SH-SY5Y (cell line): ENCODE data around the gene CRABP2.

Experiments
- GATA2 ChIP-seq: IDR thresholded peaks from 2 replicates; pipeline ENCODE4 v1.6.1; 2011; ENCODE audit warnings: mild to moderate bottlenecking, low read depth, low read length
- GATA3 ChIP-seq: IDR thresholded peaks from 2 replicates; pipeline ENCODE4 v1.6.1; 2011; ENCODE audit warnings: low read depth, mild to moderate bottlenecking, low read length, moderate library complexity

CRABP2 gene

GRCh38 chr1:156667610-156667967, 37.8 kb downstream of the CRABP2 start:
- TF ChIP-seq GATA3 (no peak), GATA2 (no peak)

DNA sequence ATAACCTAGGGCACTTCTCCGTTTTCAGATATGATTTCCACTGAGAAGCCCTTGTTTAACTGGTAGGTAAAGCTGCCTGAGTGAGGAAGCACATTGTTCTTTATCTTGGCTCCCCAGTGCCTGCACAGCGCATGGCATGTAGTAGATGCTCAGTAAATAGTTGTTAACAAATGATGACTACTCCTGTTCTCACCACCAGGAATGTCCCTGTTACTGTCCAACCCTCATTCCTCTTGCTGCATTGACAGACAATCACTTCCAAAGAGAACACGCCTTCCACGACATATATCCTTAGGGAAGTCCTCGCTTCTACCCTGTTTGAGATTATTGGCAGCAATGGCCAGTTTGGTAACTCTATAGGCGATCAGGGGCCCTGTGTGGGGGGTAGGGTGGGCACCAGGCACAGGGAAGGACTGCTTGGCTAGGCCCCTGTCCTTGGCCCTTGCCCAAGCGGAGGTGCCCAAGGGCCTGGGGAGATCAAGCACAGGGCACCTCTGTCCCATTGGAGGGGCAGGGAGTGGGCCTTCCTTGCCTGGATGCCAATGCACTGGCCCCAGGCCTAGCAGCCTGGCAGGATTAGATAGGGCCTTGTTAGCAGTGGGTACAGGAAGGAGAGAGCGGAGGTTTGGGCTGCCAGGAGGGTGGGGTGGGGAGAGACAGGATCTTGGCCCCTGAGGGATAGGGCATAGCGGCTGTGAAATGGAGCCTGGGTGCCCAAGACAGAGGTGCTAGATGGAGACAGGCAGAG, 38.3 kb downstream of the CRABP2 start:
- TF ChIP-seq GATA3 (no peak), GATA2 (no peak)

DNA sequence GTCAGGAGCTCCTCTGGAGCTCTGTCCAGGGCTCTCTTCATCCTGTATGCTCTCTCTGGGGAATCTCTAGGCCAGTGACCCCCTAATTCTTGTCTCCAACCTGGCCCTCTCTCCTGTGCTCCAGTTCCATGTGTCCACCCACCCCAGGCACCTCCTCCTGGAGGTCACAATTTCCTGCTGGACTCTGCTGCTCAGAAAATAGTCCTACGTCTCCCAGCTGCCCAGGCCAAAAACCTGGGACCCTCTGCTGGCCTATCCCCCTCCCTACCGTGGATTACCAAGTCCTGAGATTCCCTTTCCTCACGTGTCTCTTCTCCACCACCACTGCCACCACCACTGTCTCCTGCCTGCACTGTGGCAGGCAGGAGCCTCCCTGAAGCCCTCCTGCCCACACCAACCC, 39.8 kb downstream of the CRABP2 start:
- TF ChIP-seq GATA2 (no peak), GATA3 (no peak)

DNA sequence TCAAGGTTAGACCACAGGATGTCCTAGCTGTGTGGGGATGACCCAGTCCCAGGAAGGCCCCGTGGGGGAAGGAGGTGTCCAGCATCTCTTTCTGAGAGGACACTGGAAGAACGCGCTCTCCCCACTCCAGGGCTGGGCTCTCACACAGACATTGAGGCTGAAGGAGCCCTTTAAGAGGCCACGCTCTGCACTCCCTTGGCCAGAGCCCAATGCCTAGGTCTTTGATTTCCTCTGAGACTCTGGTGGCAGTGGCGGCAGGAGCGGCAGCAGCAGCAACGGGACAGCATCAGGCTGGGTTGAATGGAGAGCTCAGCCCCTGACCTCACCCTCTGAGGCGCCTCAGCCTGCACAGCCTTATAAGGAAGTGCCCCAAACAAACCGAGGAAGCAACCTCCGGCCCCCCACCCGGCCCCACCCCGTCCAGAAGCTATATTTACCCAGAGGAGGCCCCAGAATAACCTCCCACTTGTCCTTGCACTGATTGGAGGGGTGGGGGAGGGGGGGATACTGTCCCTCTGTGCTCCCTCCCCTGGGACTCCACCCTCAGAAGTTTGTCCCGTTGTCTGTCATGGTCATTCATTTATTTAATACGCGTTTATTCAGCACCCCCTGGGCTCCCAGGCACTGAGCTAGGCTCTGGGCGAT, 40.5 kb downstream of the CRABP2 start:
- TF ChIP-seq GATA3, result no peak

- TF ChIP-seq GATA2, result no peak
- TF ChIP-seq GATA3, result no peak
Measured at GRCh38 chr1:156664046-156664766, 41.2 kb downstream of the CRABP2 start.

DNA sequence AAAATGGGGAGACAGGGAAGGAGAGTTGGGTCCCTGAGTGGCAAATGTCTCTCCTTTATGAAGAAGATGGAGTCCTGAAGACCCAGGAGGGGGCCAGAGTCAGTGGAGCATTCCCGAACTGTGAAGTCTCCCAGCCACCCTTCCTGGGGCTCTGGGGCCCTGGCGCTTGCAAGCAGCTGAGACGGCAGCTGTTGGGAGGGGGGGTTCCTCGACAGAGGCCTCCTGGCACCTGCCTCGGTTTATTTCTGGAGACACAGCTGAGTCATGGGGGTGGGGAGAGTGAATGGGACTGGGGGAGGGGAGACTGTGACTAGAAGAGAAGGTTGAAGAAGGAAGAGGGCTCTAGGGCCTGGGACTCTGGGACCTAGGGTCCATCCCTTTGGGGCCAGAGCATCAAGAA, 42.2 kb downstream of the CRABP2 start:
- TF ChIP-seq GATA2, result no peak
- no peak for TF ChIP-seq GATA3

- TF ChIP-seq GATA2 (no peak), GATA3 (no peak)
Measured at GRCh38 chr1:156662800-156663055, 42.7 kb downstream of the CRABP2 start.

DNA sequence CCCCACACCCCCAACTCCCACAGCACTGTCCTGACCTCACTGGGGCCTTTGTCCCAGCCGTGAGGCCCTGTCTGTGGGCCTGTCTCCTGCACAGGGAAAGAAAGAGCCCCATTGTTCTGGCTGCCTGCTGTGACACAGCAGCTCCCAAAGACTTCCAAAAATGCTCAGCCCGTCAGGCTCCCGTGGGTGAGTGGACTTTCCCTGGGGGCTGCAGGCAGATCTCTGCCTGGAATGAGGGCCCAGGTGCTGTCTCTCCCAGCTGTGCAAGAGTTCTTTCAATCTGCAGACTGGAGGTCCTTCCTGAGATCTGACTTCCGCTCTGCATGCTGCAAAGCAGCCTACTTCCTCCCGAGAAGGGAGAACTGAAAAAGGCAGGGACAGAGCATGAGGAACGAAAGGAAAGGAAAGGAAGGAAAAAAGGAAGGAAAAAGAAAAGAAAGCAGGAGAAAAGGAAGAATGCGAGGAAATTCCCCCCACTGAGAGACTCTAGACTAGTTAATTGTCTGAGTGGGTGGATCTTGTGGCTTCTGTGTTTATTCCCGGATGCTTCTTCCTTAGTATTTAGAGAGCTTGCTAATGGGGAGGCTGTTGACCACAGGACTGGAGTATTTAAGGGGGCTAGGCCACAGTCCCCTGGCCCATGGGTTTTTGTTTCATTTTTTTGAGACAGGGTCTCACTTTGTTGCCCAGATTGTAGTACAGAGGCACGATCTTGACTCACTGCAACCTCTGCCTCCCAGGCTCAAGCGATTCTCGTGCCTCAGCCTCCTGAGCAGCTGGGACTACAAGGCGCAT, 43.2 kb downstream of the CRABP2 start:
- TF ChIP-seq GATA3 (no peak), GATA2 (no peak)

- no peak for TF ChIP-seq GATA2
- TF ChIP-seq GATA3, result no peak
Measured at GRCh38 chr1:156660752-156661112, 44.7 kb downstream of the CRABP2 start.

DNA sequence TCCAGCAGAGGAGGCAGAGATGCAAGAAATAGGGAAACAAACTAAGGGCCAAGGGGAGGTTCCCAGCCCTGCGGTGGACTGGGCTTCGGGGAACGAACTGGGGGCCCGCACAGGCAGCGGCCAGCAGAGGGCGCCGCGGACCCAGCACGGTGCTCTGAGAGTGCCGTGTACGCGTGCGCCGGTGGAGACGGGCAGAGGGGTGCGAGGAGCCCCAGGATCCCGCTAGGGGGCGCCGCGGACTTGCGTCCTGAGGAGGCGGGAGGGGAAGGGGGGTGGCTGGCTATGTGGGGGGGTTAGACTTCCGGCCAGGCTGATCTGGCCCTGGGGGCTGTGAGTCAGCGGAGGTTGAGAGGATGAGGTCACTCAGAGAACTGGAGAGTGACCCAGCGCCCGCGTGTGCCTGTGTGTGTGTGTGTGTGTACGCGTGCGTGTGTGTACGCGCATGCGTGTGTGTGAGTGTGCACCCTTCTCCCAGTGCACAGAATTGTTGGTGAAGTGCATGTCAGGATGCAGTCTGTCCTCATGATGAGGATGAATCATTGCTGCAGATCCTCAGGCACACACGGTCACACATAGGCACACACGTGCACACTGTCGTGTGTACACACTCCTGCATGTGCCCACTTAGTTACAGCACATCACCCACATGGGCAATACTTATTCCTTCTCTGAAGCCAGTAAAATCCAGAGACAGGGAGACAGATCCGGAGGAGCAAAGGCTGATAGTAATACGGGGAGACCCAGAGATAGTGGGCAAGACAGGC, 45.2 kb downstream of the CRABP2 start:
- TF ChIP-seq GATA3 (no peak), GATA2 (no peak)

DNA sequence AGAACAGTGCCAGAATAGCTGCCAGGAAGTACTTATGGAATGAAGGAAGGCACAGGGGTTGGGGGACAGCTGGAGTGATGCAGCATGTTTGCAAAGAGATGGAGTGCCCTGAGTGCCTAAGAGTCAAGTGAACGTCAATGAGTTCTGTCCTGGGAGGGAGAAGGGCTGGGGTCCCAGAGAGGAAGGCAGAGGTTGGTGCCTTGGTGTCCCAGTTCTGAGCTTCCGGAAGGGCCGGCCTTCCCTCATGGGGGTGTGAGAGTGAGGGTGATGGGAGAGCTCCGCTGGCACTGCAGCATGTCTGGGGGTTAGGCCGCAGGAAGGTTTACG, 45.8 kb downstream of the CRABP2 start:
- TF ChIP-seq GATA2, result no peak
- no peak for TF ChIP-seq GATA3

- TF ChIP-seq GATA2, result no peak
- no peak for TF ChIP-seq GATA3
Measured at GRCh38 chr1:156658945-156659574, 46.3 kb downstream of the CRABP2 start.

DNA sequence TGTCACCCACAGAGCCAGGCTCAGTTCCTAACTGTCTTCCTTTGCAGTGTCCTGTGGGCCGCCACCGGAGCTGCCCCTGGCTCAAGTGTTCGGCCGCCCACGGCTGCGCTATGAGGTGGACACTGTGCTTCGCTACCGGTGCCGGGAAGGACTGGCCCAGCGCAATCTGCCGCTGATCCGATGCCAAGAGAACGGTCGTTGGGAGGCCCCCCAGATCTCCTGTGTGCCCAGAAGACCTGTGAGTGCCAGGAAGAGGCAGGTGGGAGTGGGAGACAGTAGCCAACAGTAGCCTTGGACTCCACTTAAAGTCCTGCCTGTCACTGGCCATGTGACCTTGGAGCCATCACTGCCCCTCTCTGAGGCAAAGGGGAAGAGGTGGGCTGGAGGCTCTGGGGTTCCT, 46.9 kb downstream of the CRABP2 start:
- TF ChIP-seq GATA2 (no peak), GATA3 (no peak)
